Measurements from ENCODE around the gene TMEM106C. TPM values are rescaled to one million over a fixed set of nuclear protein-coding genes. Genes with fewer than 3 reads are reported as not detected.

TMEM106C gene
- total RNA-seq, 1 donor = 90.7 TPM

GRCh38 chr12:48005001-48005749 is 41.8 kb downstream of the TMEM106C start:
- no peak for DNase-seq (ENCODE audit: low read depth)
- H3K4me3 ChIP-seq (ENCODE audit: low read depth, low read length) = no peak overlapping the region
- TF ChIP-seq CTCF (IDR thresholded peaks at IDR 0.05; ENCODE audit: insufficient read depth, low read length) = no peak

- no peak for TF ChIP-seq CTCF (IDR thresholded peaks at IDR 0.05; ENCODE audit: insufficient read depth, low read length)
- DNase-seq (ENCODE audit: low read depth) = no peak
- H3K4me3 ChIP-seq (ENCODE audit: low read depth, low read length) = no peak overlapping the region
These were observed 42.3 kb downstream of the TMEM106C start for GRCh38 chr12:48005750-48006021.

GRCh38 chr12:48007206-48007605 is 43.8 kb downstream of the TMEM106C start:
- H3K4me3 ChIP-seq (ENCODE audit: low read depth, low read length) = no peak overlapping the region
- no peak for TF ChIP-seq CTCF (IDR thresholded peaks at IDR 0.05; ENCODE audit: insufficient read depth, low read length)
- no peak for DNase-seq (ENCODE audit: low read depth)

DNA sequence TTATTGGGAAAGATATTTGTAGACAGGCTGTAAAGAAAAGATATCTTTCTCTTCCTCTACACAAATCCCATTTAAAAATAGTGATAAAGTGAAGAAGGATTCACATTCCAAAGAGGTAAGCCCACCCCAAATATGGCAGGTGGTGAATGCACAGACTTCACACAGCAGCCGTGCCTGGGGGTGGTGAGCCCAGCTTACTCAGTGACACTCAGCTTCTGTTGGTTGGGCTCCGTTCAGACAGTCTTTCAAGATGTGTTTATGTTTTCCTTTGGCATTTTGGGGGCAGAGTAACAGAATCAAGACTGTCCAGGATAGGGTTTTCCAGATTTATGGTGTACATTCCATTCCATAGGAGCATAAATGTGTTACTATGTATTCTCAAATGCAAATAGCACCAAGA is 45.0 kb downstream of the TMEM106C start:
- no peak for DNase-seq (ENCODE audit: low read depth)
- H3K4me3 ChIP-seq (ENCODE audit: low read depth, low read length) = no peak overlapping the region
- no peak for TF ChIP-seq CTCF (IDR thresholded peaks at IDR 0.05; ENCODE audit: insufficient read depth, low read length)

DNA sequence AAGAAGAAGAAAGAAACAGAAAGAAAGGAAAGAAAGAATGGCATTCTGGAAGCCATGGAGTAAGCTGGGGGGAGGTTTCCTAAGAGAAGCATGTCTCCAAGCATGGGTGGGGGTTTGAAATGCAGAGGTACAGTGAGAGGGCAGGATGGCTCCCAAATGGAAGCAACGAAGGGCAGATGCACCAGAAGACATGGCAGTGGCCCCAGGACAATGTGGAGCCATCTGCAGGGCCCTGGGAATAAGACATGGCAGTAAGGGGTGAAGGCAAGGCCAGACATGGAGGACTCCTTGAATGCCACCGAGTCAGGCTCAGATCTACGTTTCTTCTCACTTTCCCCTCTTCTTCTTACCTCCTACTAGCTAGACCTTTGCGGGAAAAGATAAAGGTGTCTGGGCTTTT is 45.6 kb downstream of the TMEM106C start:
- no peak overlapping the region for H3K4me3 ChIP-seq (ENCODE audit: low read depth, low read length)
- no peak for TF ChIP-seq CTCF (IDR thresholded peaks at IDR 0.05; ENCODE audit: insufficient read depth, low read length)
- DNase-seq (ENCODE audit: low read depth) = no peak

DNA sequence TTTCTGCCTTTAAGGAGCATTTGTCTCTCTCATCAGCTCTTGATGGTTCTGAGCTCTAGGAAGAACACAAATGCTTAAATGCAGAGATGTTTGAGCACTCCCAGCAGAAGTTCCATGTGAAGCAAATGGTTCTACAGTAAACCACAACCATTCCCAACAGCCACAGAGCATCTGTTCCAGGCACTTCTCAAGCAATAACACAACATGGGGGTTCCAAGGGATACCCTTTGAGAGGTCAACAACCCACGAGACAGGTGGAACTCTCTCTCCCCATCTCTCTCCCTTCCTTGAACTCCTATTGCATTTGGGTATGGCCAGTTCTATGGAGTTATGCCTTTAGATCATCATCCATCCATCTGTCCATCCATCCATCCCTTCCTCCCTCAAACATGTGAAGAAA is 46.1 kb downstream of the TMEM106C start:
- DNase-seq (ENCODE audit: low read depth) = no peak
- TF ChIP-seq CTCF (IDR thresholded peaks at IDR 0.05; ENCODE audit: insufficient read depth, low read length) = no peak
- H3K4me3 ChIP-seq (ENCODE audit: low read depth, low read length) = no peak overlapping the region

GRCh38 chr12:48010366-48010970 is 47.1 kb downstream of the TMEM106C start:
- H3K4me3 ChIP-seq (ENCODE audit: low read depth, low read length) = no peak overlapping the region
- no peak for TF ChIP-seq CTCF (IDR thresholded peaks at IDR 0.05; ENCODE audit: insufficient read depth, low read length)
- no peak for DNase-seq (ENCODE audit: low read depth)
